Tibial nerve (tissue), 4 donors: Measurements from ENCODE around the gene MYOG. TPM values are rescaled to one million over a fixed set of nuclear protein-coding genes. Genes with fewer than 3 reads are reported as not detected.

ENCODE experiments used
- DNase-seq, 2 donors: peaks; one replicate each; pipeline ENCODE4 v3.0.0-alpha.2; 2019; ENCODE audit warnings: low spot score in 2 of 2
- H3K27ac ChIP-seq, 4 donors: fragments of 200-600 bp; sonication (generic) in 3 of 4; one replicate each; pipeline ENCODE4 v1.5.1; 2017 to 2019; ENCODE audit warnings: mild to moderate bottlenecking in 1 of 4
- H3K27me3 ChIP-seq, 2 donors: fragments of 200-600 bp; sonication (generic) in 1 of 2; one replicate each; pipeline versions ENCODE4 v1.5.1 to v1.6.0; 2017 to 2019
- H3K36me3 ChIP-seq, 3 donors: fragments of 200-600 bp; sonication (generic); one replicate each; pipeline ENCODE4 v1.5.1; 2018 to 2019
- H3K4me1 ChIP-seq, 4 donors: fragments of 200-600 bp; sonication (generic) in 3 of 4; one replicate each; pipeline ENCODE4 v1.5.1; 2017 to 2019
- H3K4me3 ChIP-seq, 4 donors: fragments of 200-600 bp; sonication (generic) in 3 of 4; one replicate each; pipeline ENCODE4 v1.5.1; 2017 to 2019; ENCODE audit warnings: mild to moderate bottlenecking in 1 of 4, moderate library complexity in 1 of 4
- H3K9me3 ChIP-seq, 4 donors: fragments of 200-600 bp; sonication (generic) in 3 of 4; one replicate each; pipeline ENCODE4 v1.5.1; 2017 to 2019
- EP300 ChIP-seq, 2 donors: sonication (generic); formaldehyde crosslinking; IDR thresholded peaks; one replicate each; pipeline ENCODE4 v1.6.1; 2017; ENCODE audit warnings: antibody characterized with exemption in 2 of 2, mild to moderate bottlenecking in 1 of 2
- POLR2A ChIP-seq, 2 donors: fragments of 450-650 bp; IDR thresholded peaks; one replicate each; pipeline ENCODE4 v1.6.1; 2017; ENCODE audit warnings: antibody characterized with exemption in 2 of 2, mild to moderate bottlenecking in 2 of 2, moderate library complexity in 2 of 2
- WGBS, 2 donors: methylation state at CpG; one replicate each; pipeline ENCODE4 v1.1.5; 2018; 5-methylcytosine and 5-hydroxymethylcytosine counted together
- total RNA-seq, 4 donors: library from RNA; depleted of rRNA; stranded (reverse); fragments of >200 nt; gene quantifications; one replicate each; pipeline ENCODE4 v1.1.0, GENCODE V29; 2016
- TF ChIP-seq, protein P1 (sequence below), 5 experiments: fragments of 200-600 bp in 3 of 5; fragments of 450-650 bp in 2 of 5; sonication (generic) in 3 of 5; IDR thresholded peaks; one replicate each; pipeline ENCODE4 v1.5.1; 2016 to 2019; ENCODE audit warnings: antibody characterized with exemption in 5 of 5, mild to moderate bottlenecking in 3 of 5, moderate library complexity in 2 of 5

MYOG gene
- total RNA-seq, 4 donors from 2014 or later, result not detected

DNA sequence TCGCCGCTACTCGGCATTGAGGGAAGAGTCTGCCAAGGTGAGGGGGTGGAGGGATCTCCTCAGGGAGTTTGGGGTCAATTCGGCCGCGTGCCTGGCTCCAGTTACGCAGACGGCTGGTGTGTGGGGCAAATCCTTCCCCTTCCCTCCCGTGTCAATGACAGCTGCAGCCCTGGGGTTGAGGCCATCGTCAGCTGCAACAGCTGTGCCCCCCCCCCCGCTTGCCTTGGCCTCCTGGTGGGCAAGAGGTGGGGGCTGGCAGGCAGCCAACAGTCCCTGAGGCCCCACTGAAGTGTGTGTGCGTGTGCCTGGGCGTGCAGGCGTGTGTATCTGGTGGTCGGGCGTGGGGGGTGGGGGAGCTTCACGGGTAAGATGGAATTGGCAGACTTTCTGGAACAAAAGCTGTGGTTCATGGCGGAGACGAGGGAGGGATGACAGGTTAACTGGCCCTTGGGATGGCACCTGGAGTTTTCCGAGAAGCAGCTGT is 33.9 kb downstream of the MYOG start:
- 45 to 47% methylated on average over 12 to 20 of the region's 20 CpGs for WGBS, 2 donors
- TF ChIP-seq, protein P1, sequence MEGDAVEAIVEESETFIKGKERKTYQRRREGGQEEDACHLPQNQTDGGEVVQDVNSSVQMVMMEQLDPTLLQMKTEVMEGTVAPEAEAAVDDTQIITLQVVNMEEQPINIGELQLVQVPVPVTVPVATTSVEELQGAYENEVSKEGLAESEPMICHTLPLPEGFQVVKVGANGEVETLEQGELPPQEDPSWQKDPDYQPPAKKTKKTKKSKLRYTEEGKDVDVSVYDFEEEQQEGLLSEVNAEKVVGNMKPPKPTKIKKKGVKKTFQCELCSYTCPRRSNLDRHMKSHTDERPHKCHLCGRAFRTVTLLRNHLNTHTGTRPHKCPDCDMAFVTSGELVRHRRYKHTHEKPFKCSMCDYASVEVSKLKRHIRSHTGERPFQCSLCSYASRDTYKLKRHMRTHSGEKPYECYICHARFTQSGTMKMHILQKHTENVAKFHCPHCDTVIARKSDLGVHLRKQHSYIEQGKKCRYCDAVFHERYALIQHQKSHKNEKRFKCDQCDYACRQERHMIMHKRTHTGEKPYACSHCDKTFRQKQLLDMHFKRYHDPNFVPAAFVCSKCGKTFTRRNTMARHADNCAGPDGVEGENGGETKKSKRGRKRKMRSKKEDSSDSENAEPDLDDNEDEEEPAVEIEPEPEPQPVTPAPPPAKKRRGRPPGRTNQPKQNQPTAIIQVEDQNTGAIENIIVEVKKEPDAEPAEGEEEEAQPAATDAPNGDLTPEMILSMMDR (IDR thresholded peaks at IDR 0.05), result no peak
- TF ChIP-seq EP300 (IDR thresholded peaks at IDR 0.05) (no peak), POLR2A (IDR thresholded peaks at IDR 0.05) (no peak)

GRCh38 chr1:203050826-203051225 is 35.0 kb downstream of the MYOG start:
- no peak for DNase-seq
- Histone ChIP-seq H3K4me3 (no peak overlapping the region), H3K27ac (no peak overlapping the region), H3K27me3 (no peaks in the 10 kb centered on the region), H3K4me1 (no peaks in the 10 kb centered on the region), H3K36me3 (no peaks in the 10 kb centered on the region), H3K9me3 (no peaks in the 10 kb centered on the region)
- WGBS, 2 donors, result 85 to 88% methylated on average over 4 of the region's 4 CpGs
- no peak for TF ChIP-seq EP300 (IDR thresholded peaks at IDR 0.05)
- TF ChIP-seq, protein P1 (IDR thresholded peaks at IDR 0.05), result no peak
- TF ChIP-seq POLR2A (IDR thresholded peaks at IDR 0.05), result no peak

More for the DNA sequence above, 33.9 kb downstream of the MYOG start:
- H3K9me3 ChIP-seq, result no peaks in the 10 kb centered on the region
- no peaks in the 10 kb centered on the region for H3K27me3 ChIP-seq
- no peak overlapping the region for H3K27ac ChIP-seq
- H3K36me3 ChIP-seq, result no peaks in the 10 kb centered on the region
- no peak for DNase-seq
- H3K4me1 ChIP-seq, result no peaks in the 10 kb centered on the region
- H3K4me3 ChIP-seq, result no peak overlapping the region

GRCh38 chr1:203049576-203050180 is 36.1 kb downstream of the MYOG start:
- 79 to 87% methylated on average over 10 to 14 of the region's 14 CpGs for WGBS, 2 donors
- H3K36me3 ChIP-seq, result no peaks in the 10 kb centered on the region
- no peak for DNase-seq

DNA sequence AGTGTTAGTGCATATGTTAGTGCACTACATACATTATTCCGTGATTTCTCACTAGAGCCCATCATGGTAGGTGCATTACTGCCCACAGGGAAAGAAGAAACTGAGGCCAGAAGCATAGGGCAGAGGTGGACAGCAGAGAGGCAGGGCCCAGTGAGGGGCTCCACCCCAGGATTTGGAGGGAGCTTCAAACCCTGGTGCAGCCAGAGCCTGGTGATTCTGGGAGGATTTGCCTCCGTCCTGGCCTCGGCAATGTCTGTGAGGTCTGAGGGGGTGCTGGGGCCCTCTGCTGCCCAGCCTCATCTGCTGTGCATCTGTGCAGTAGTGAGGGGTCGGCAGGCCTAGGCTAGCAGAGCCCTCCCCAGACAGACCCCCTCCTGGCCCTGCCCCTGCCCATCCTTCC is 36.7 kb downstream of the MYOG start:
- Histone ChIP-seq H3K4me1 (no peaks in the 10 kb centered on the region), H3K9me3 (no peaks in the 10 kb centered on the region), H3K4me3 (no peak overlapping the region), H3K27me3 (no peaks in the 10 kb centered on the region), H3K27ac (no peak overlapping the region), H3K36me3 (no peaks in the 10 kb centered on the region)
- 74 to 81% methylated on average over 3 to 4 of the region's 4 CpGs for WGBS, 2 donors
- no peak for TF ChIP-seq EP300 (IDR thresholded peaks at IDR 0.05)
- TF ChIP-seq, protein P1 (IDR thresholded peaks at IDR 0.05), result no peak
- TF ChIP-seq POLR2A (IDR thresholded peaks at IDR 0.05), result no peak
- DNase-seq, result no peak

More at GRCh38 chr1:203049576-203050180, 36.1 kb downstream of the MYOG start:
- TF ChIP-seq, protein P1 (IDR thresholded peaks at IDR 0.05), result no peak
- no peak for TF ChIP-seq POLR2A (IDR thresholded peaks at IDR 0.05)
- no peak for TF ChIP-seq EP300 (IDR thresholded peaks at IDR 0.05)
- no peak overlapping the region for H3K4me3 ChIP-seq
- H3K9me3 ChIP-seq, result no peaks in the 10 kb centered on the region
- no peaks in the 10 kb centered on the region for H3K27me3 ChIP-seq
- H3K4me1 ChIP-seq, result no peaks in the 10 kb centered on the region
- H3K27ac ChIP-seq, result no peak overlapping the region

DNA sequence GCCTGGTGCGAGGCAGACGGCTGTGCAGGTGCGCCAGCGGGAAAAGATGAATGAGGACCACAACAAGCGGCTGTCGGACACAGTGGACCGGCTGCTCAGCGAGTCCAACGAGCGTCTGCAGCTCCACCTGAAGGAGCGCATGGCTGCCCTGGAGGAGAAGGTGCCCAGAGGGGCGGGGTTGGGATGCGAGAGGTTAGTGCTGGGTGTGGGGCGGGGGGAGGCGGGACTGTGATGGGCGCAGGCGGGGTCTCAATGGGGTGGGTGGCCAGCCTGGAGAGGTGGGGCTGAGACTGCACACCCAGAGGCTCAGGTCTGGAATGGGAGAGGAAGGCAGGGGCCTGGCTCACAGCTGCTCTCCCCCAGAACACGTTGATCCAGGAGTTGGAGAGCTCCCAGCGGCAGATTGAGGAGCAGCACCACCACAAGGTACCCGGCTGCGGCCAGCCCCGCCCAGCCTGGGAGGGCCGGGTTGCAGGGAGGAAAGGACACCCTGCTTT is 37.2 kb downstream of the MYOG start:
- Histone ChIP-seq H3K9me3 (no peaks in the 10 kb centered on the region), H3K4me3 (no peak overlapping the region), H3K27ac (no peak overlapping the region), H3K27me3 (no peaks in the 10 kb centered on the region), H3K4me1 (no peaks in the 10 kb centered on the region), H3K36me3 (no peaks in the 10 kb centered on the region)
- TF ChIP-seq POLR2A (IDR thresholded peaks at IDR 0.05) (no peak), EP300 (IDR thresholded peaks at IDR 0.05) (no peak)
- TF ChIP-seq, protein P1 (IDR thresholded peaks at IDR 0.05), result no peak
- WGBS, 2 donors, result 75 to 81% methylated on average over 23 of the region's 23 CpGs
- no peak for DNase-seq
